NCI-H1436 treated with DMSO at 0.1 percent for 48 hours (cell line): ENCODE results near the gene SUPT5H.
A peak's percentile ranks its signal among the peaks of the same experiment; 100 is the strongest.

ENCODE experiments used
- DNase-seq: peaks from one replicate; lab custom pipeline; 2025; lab: John Stamatoyannopoulos, UW

Gene SUPT5H

DNA sequence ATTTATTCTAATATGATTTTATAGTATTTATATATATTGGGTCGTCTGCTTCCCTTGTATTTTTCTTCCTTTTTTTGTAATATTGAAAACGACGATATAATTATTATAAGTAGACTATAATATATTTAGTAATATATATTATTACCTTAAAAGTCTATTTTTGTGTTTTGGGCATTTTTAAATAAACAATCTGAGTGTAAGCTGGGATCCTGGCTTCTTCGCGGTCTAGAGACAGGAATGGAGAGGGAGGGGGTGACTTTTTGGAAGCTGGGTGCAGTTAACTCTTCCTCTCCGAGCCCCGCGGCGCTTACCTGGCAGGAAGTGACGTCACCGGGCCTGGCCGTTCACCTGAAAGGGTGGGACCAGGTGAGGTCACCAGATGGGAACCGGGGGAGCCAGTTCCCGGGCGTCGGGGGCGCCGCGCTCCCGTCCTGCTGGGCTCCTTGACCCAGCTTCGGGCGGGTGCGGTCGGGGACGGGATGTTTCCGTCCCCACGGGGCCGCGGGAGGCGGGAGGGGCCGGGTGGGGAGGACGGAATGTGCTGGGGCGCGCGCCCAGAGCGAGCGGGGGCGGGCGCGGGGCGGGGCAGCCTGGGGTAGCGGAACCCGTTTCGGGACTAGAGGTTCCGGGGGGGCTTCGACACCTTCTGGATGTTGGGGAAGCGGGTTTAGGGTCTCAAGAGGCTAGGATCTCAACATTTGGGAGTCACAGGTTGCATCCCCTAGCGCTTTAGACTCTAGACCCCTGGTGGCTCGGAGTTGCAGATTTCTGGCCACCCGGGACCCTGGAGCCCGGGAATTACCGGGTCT lies 36.0 kb upstream of the SUPT5H start:
- peak; percentile 61 for DNase-seq

DNA sequence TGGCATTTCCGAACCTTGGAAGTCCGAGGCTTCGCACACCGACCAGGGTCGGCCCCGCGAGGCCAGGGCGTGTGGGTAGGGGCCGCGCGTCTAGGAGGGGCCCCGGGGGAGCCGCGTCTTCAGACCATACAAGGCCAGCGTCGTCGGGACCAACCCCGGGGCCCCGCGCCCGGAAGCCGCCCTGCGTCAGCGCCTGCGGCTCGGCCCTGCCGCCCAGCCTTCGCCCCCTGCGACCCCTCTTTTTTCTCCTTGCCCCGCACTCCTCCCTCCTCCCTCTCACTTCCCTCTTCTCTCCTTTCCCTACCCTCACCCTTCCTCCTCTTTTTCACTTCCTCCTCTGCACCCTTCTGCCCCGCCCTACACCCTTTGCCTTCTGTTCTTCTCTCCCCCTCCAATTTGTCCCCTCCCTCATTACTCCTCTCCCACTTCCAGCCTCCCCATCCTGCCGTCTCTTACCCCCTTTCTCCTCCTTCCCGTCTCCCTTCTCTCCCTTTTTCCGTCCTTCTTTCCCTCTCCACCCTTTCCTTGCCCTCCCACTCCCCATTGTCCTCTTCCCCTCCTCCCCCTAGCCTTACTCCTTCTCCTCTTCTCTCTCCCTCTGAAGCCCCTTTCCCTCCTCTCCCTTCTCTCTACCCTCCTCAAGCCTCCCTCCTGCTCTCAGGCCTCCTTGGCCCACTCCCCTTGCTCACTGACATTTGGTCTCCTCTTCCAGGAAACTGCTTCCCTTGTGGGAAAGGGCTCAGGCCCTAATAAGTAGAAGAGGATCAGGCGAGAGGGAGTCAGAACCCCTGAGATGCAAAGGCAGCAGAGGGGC lies 35.2 kb upstream of the SUPT5H start:
- DNase-seq = no peak

DNA sequence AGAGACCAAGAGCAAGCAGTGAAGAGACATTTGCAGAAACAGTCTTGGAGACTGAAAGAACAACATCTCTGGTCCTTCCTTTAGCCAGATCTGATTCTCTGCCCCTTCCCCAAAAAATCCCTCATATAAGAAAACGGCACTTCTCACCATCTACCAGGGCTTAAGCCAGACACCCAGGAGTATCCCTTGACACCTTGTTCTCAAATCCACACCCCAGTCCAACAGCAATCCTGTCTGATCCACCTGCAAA lies 34.6 kb upstream of the SUPT5H start:
- no peak for DNase-seq

DNA sequence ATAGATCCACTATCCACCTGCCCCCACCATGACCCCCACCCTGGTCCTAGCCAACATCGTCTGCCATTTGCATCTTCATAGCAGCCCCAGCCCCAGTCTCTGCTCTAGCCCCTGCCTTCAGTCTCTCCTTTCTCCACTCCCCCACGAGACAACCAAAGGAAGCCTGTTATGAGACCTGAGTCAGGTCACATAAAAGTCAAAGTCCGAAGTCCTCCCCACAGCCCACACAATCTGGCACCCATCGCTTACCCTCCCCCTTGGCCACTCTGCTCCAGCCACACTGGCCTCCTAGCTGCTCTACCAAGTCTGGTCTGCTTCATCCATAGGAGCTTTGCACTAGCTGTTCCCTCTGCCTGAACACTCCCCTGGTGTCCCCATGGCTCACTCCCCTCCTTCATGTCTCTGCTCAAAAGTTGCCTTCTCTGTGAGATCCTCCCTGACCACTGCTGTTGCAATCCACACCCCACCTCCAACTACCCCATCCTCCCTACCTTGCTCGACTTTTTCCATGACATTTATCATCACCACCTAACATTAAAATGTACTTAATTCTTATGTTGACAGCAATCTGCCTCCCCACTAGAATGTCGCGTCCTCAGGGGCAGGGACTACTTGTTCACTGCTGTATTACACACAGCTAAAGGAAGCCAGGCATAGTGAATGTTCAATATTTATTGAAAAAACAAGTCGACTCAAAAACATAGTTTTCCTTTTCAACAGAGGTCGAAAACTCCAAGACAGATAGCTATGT lies 34.1 kb upstream of the SUPT5H start:
- DNase-seq = no peak

DNA sequence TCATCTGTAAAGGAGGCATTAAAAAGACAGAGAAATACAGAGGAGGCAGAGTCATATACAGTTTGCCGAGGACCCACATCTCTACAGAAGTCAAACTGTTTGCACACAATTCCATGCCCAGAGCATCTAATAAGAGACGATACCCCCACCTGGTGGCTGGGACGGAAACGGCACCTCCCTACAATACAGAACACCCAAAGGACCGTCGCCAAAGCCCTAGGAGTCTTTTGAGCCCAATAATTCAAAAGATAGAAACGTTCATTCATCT lies 33.6 kb upstream of the SUPT5H start:
- peak; percentile 88 for DNase-seq

DNA sequence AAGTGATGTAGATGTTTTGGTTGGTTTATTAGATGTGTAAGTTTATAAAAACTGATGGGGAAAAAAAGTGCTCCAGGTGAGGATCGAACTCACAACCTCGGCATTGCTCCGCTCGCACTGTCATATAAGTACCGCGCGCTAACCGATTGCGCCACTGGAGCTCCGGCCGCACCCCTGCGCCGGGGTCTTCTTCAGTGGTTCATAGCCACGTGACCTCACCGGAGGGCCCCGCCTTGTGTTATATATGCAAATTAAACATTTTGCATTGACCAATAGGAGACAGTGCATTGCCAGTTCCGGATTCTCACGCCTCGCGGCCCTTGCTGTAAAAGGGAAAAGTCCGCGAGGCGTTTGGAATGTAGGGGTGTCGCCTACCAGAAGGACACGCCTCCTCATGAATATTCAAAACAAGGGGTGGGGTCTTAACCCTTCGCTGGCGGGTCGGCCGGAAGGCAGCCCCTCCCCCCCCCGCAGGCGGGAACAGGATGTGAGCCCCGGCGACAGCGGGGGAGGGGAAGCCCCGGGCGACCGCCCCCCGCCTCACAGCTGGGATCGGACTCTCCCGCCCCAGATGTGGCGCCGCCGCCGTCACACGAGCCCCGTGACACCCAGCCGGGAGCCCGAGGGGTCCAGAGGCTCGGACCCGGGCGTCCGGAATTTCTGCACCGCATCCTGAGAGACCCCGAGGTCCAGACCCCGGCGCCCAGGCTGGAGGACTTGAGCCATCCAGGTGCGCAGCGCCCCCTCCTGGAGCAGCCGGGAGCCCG lies 33.1 kb upstream of the SUPT5H start, which contains the start of gene PLEKHG2:
Gene PLEKHG2, plus strand, starts transcription at position 570 of the 767 bp plus-strand sequence. CDS start 1,418 bp downstream, outside the sequence.
- DNase-seq = peak; percentile 98

DNA sequence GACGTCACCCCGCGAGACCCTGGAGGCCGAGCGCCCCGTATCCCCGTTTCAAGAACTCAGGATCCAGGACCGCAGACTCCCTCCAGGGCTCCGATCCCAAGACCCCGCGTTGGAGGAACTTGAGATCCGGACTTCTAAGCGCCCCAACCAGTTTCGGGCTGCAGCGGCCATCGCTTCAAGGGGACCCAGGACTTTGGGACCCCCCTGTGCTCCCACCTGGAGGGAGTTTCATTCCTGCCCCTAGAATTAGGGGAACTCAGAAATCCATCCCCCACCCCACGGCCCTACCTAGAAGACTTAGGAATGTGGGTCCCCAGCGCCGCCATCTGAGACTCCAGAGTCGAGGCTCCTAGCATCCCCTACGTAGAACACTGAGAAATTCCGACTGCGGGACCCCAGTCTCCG lies 32.5 kb upstream of the SUPT5H start:
- DNase-seq = no peak

DNA sequence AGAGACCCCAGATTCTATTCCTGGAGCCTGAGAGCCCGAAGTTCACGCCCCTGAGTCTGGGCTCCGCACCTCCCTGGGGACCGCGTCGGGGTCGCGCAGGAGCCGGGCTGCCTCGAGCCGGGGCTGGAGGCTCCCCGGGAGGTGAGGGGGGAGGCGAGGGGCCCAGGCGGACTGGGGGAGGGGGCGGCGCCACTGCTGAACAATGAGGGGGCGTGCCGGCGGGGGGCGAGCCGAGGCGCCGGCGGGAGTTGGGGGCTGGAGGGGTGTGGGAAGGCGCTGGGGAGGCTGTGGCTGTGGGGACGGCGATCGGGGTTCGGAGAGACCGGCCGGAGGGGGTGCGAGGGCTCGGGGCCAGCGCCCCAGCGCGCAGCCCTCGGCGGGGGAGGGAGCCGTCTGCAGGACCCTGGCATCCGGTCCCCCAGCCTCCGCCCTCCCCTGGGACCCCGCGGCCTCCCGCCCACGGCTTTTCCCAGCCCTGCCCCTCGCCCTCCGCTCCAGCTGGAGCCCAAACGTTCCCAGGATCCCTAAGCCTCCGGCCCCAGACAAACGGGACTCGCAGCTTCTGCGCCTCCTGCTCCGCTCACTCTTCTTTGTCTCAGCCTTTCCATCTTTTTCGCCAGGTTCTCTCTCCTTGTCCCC lies 32.0 kb upstream of the SUPT5H start:
- no peak for DNase-seq

DNA sequence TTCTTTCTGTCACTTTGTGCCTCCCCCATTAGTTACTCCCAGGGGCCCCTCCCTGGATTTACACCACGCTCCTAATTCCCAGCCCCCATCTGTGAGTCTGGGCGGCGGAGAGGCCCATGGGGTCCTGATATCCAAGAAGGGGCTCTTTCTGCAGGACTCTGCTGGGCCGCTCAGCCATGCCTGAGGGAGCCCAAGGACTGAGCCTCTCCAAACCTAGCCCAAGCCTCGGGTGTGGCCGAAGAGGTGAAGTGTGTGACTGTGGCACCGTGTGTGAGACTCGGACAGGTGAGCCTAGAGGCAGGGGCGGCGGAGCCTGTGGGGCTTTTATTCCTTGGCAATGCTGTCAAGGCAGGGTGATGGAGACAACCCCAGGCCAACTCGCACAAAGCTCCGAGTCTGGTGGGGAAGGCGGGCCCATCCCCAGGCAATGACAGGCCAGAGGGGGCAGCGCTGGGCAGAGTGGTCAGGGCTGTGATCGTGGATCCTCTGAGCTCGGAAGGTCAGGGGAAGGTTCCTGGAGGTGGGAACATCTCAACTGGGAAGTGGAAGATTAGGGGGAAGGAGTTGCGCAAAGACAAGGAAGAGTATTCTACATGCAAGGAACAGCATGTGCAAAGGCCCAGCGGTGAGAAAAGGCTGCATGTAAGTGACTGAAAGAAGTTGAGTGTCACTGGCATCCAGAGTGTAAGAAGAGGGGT lies 31.3 kb upstream of the SUPT5H start:
- DNase-seq = no peak

DNA sequence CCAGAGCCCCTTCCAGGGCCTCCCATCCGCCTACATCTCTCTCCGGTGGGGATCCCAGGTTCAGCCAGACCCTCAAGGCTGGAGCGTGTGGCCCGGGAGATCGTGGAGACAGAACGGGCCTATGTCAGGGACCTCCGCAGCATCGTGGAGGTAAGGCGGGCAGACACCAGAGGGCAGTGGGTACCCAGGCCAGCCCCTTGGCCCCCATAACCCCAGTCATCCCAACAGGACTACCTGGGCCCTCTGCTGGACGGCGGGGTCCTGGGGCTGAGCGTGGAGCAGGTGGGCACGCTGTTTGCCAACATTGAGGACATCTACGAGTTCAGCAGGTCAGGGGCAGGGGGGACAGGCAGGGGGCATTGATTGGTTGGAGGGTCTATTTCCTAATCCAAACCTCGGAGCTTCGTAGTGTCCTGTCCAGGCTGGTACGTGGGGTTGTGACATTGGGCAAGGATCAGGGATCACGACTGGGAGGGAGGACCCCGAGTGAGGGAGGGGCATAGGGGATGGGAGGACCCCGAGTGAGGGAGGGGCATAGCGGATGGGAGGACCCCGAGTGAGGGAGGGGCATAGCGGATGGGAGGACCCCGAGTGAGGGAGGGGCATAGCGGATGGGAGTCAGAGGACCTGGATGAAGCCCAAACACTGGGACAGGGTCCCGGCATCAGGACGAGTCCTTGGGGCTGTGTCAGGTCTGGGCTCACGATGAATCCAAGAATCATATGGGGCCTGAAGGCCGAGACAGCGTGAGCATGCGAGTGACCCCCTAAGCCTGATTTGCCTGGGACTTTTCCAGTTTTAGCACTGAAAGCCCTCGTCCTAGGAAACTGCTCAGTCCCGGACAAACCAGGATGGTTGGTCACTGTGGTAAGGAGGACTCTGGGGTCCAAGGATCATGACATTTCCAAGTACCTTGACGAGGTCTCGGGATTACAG lies 30.0 kb upstream of the SUPT5H start:
- no peak for DNase-seq

DNA sequence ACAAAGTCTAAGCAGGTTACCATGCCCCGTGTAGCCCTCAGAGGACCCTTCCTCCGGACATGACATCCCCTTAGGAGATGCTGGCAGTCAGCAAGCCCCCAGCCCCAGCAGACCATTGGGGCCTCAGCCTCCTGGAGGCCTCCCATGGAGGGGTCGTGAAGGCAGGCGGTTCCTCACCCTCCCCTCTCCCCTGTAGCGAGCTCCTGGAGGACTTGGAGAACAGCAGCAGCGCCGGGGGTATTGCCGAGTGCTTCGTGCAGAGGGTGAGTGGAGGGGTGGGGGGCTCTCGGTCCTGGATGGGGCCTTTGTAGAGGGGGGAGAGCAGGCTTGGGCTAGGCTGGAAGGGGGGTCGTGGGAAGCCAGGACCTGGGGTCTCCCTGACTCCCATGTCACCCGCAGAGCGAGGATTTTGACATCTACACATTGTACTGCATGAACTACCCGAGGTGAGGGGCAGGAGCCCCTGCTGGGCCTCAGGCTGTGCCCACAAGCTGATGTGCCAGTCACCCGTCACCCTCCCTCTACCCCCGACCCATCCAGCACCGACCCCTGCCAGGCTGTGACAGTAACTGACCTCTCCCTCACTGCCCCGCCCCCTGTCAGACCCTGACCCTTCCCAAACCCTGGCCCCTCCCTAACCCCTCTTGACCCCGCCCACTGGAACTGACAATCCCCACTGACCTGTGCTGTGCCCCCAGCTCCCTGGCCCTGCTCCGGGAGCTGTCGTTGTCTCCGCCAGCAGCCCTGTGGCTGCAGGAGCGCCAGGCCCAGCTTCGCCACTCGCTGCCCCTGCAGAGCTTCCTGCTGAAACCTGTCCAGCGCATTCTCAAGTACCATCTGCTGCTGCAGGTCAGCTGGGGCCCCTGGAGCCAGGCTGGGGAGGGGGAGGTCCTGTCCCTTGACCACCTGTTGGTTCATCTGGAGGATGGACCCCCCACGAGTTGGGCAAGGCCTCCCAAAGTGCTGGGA lies 28.9 kb upstream of the SUPT5H start:
- DNase-seq = no peak

DNA sequence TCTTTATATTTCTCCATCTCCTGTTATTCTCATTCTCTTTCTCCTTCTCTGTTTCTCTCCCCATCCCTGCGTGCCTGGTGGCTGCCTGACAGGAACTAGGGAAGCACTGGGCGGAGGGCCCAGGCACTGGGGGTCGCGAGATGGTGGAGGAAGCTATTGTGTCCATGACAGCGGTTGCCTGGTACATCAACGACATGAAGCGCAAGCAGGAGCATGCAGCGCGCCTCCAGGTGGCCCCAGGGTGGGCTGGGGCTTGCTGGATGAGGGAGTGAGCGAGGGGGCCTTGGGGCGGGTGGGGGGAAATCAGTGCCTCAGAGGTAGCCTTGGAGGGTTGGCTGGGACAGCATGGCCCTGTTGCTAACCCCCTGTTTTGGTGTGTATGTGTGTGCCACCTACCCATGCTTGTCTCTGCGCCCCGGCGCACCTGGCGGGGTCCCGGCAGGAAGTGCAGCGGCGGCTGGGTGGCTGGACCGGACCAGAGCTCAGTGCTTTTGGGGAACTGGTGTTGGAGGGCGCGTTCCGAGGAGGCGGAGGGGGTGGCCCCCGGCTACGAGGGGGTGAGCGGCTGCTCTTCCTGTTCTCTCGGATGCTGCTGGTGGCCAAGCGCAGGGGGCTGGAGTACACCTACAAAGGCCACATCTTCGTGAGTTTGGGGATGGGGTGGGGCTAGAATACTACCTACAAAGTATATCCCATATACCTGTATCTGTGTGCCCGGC lies 27.8 kb upstream of the SUPT5H start:
- DNase-seq = no peak

DNA sequence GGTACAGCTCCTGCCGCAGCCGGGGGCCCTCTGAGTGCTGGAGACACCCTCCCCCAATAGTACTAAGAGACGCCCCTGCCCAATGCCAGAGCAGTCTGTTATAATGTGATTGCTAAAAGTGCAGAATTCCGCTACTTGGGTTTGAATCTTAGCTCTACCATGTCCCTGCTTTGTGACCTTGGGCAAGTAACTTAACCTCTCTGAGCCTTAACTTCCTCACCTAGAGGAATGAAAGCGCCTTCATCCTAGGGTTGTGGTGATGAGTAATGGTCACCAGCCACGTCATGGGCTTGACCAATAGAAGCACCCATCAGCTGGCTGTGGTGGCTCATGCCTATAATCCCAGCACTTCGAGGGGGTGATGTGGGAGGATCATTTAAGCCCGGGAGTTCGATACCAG lies 26.4 kb upstream of the SUPT5H start:
- no peak for DNase-seq

DNA sequence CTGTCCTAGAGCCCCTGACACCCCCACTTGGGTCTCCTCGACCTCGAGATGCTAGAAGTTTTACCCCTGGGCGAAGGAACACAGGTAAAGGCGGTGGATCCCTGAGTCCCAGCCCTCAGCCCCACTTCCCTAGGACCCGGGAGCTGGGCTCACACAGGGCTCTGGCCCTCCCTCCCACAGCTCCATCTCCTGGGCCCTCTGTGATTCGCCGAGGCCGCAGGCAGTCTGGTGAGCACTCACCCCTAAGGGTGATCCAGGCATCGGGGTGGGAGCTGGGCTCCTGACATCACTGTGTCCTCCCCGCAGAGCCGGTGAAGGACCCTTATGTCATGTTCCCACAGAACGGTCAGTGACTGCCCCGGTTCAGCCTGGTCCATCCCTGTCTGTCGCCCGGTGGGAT lies 24.6 kb upstream of the SUPT5H start:
- no peak for DNase-seq

DNA sequence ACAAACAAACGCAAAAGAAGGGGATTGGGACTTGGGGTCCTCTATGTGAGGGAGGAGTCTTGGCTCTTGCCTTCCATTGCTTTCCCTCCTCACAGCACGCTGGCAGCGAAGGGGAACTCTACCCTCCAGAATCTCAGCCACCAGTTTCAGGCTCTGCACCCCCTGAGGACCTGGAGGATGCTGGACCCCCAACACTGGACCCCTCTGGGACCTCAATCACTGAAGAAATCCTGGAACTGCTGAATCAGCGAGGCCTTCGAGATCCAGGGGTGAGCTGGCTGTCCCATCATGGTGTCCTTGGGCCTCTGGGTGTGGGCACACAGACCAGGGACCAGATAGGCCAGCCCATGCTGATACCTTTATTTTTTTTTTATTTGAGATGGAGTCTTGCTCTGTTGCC lies 23.4 kb upstream of the SUPT5H start:
- DNase-seq = no peak

DNA sequence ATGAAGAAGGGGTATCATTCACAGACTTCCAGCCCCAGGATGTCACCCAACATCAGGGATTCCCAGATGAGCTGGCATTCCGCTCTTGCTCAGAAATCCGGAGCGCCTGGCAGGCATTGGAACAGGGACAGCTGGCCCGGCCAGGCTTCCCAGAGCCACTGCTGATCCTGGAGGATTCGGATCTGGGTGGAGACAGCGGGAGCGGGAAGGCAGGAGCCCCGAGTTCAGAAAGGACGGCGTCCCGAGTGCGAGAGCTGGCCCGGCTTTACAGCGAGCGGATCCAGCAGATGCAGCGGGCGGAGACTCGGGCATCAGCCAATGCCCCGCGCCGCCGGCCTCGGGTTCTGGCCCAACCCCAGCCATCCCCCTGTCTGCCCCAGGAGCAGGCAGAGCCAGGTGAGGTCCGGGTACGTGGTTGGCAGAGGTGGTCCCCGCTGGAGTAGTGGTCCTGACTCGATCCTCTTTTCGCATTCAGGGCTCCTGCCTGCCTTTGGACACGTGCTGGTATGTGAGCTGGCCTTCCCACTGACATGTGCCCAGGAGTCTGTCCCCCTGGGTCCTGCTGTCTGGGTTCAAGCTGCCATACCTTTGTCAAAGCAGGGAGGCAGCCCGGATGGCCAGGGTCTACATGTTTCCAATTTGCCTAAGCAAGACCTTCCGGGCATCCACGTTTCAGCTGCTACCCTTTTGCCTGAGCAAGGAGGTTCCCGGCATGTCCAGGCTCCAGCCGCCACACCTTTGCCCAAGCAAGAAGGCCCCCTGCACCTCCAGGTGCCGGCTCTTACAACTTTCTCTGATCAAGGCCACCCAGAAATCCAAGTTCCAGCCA lies 21.9 kb upstream of the SUPT5H start:
- no peak for DNase-seq

DNA sequence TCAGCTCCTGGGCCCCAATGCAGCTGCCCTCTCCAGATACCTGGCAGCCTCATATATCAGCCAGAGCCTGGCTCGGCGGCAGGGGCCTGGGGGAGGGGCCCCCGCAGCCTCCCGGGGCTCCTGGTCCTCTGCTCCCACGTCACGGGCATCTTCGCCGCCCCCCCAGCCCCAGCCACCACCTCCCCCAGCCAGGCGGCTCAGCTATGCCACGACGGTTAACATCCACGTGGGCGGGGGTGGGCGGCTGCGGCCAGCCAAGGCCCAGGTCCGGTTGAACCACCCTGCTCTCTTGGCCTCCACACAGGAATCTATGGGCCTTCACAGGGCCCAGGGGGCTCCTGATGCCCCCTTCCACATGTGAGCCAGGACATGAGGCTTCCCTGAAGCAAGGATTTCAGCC lies 20.4 kb upstream of the SUPT5H start:
- no peak for DNase-seq
